HuH-7.5 (cell line): ENCODE measurements around the gene RFTN1.
"Not testable (repeated sequence)": the region's sequence is repeated elsewhere in the genome, so short reads cannot be mapped to it uniquely, and the experiment has no call there.

Source experiments
- DNase-seq: peaks from one replicate; pipeline ENCODE4 v3.0.0; 2011; ENCODE audit warnings: low spot score

The RFTN1 gene

GRCh38 chr3:16506884-16507577, 6.5 kb downstream of the RFTN1 start:
- DNase-seq = no peak

GRCh38 chr3:16506451-16506850, 7.0 kb downstream of the RFTN1 start:
- no peak for DNase-seq

GRCh38 chr3:16504692-16505091, 8.8 kb downstream of the RFTN1 start:
- DNase-seq = no peak

GRCh38 chr3:16504242-16504641, 9.3 kb downstream of the RFTN1 start:
- no peak for DNase-seq

GRCh38 chr3:16503191-16503776, 10.2 kb downstream of the RFTN1 start:
- no peak for DNase-seq

- DNase-seq = no peak
These were observed 11.1 kb downstream of the RFTN1 start for GRCh38 chr3:16502347-16502908.

- no peak for DNase-seq
These were observed 12.1 kb downstream of the RFTN1 start for GRCh38 chr3:16501376-16501775.

- DNase-seq = no peak
These were observed 12.6 kb downstream of the RFTN1 start for GRCh38 chr3:16500911-16501310.

- DNase-seq = no peak
These were observed 13.4 kb downstream of the RFTN1 start for GRCh38 chr3:16500093-16500492.

- no peak for DNase-seq
These were observed 14.1 kb downstream of the RFTN1 start for GRCh38 chr3:16499351-16499750.

- no peak for DNase-seq
These were observed 15.2 kb downstream of the RFTN1 start for GRCh38 chr3:16498130-16498890.

- no peak for DNase-seq
These were observed 16.9 kb downstream of the RFTN1 start for GRCh38 chr3:16496408-16497222.

GRCh38 chr3:16496008-16496407, 17.5 kb downstream of the RFTN1 start:
- no peak for DNase-seq

GRCh38 chr3:16494814-16495431, 18.6 kb downstream of the RFTN1 start:
- DNase-seq = no peak

GRCh38 chr3:16494094-16494493, 19.4 kb downstream of the RFTN1 start:
- DNase-seq = no peak

- no peak for DNase-seq
These were observed 23.4 kb downstream of the RFTN1 start for GRCh38 chr3:16490062-16490619.

- not testable (repeated sequence) for DNase-seq
These were observed 24.0 kb downstream of the RFTN1 start for GRCh38 chr3:16489326-16490061.

- no peak for DNase-seq
These were observed 24.9 kb downstream of the RFTN1 start for GRCh38 chr3:16488637-16489036.

GRCh38 chr3:16487511-16488175, 25.9 kb downstream of the RFTN1 start:
- no peak for DNase-seq

- no peak for DNase-seq
These were observed 26.5 kb downstream of the RFTN1 start for GRCh38 chr3:16486951-16487480.
